Posterior cingulate gyrus (tissue), 11 donors: ENCODE results near the gene PRKD1.
"Not testable (repeated sequence)": the region's sequence is repeated elsewhere in the genome, so short reads cannot be mapped to it uniquely, and the experiment has no call there.

Source experiments
- DNase-seq, 10 donors: peaks; one replicate each; pipeline versions ENCODE4 v3.0.0 to v3.0.0-alpha.2; 2020 to 2021; ENCODE audit warnings: mixed read lengths in 3 of 10
- intact Hi-C: fragments of 100-400 bp; cut with DNase I; formaldehyde crosslinking; loops from one replicate; pipeline ENCODE4 v1.15.1; 2023

The PRKD1 gene

GRCh38 chr14:29805415-29806123 is 122.1 kb downstream of the PRKD1 start:
- intact Hi-C loops: no loop called here
- no peak for DNase-seq

GRCh38 chr14:29804481-29805266 is 123.0 kb downstream of the PRKD1 start:
- intact Hi-C loops: no loop called here

GRCh38 chr14:29803045-29803444 is 124.6 kb downstream of the PRKD1 start:
- intact Hi-C loops: no loop called here
- DNase-seq: no peak

More at GRCh38 chr14:29804481-29805266, 123.0 kb downstream of the PRKD1 start:
- DNase-seq: no peak

GRCh38 chr14:29802211-29802610 is 125.4 kb downstream of the PRKD1 start:
- DNase-seq: no peak
- intact Hi-C loops: no loop called here

GRCh38 chr14:29800961-29801360 is 126.7 kb downstream of the PRKD1 start:
- intact Hi-C loops: loop anchor here (2.0 kb wide), 1 partner anchor 252 kb away; no protein-coding TSS in a partner anchor
- DNase-seq: no peak

GRCh38 chr14:29799464-29800095 is 128.1 kb downstream of the PRKD1 start:
- no peak for DNase-seq
- intact Hi-C loops: loop anchor here (2.0 kb wide), 1 partner anchor 251 kb away; no protein-coding TSS in a partner anchor

- intact Hi-C loops: no loop called here
- DNase-seq: no peak
These were observed 128.8 kb downstream of the PRKD1 start for GRCh38 chr14:29798811-29799210.

GRCh38 chr14:29798108-29798663 is 129.5 kb downstream of the PRKD1 start:
- intact Hi-C loops: no loop called here
- peak in 2 of 10 donors; percentile 42 to 67 for DNase-seq

- no peak for DNase-seq
- intact Hi-C loops: no loop called here
These were observed 130.8 kb downstream of the PRKD1 start for GRCh38 chr14:29796853-29797252.

GRCh38 chr14:29789475-29789874 is 138.2 kb downstream of the PRKD1 start:
- intact Hi-C loops: no loop called here
- DNase-seq: peak in 2 of 10 donors; percentile 56 to 70

- intact Hi-C loops: no loop called here
- no peak for DNase-seq
These were observed 139.6 kb downstream of the PRKD1 start for GRCh38 chr14:29788093-29788492.

GRCh38 chr14:29783556-29783955 is 144.1 kb downstream of the PRKD1 start:
- intact Hi-C loops: no loop called here
- DNase-seq: no peak

- DNase-seq: no peak
- intact Hi-C loops: no loop called here
These were observed 145.6 kb downstream of the PRKD1 start for GRCh38 chr14:29782041-29782440.

- intact Hi-C loops, DNase-seq: not testable (repeated sequence)
These were observed 150.5 kb downstream of the PRKD1 start for GRCh38 chr14:29777142-29777541.

GRCh38 chr14:29773990-29774389 is 153.7 kb downstream of the PRKD1 start:
- DNase-seq: no peak
- intact Hi-C loops: no loop called here

GRCh38 chr14:29763342-29763858 is 164.2 kb downstream of the PRKD1 start:
- no peak for DNase-seq
- intact Hi-C loops: no loop called here

GRCh38 chr14:29759521-29760340 is 167.9 kb downstream of the PRKD1 start:
- intact Hi-C loops: no loop called here
- DNase-seq: no peak

GRCh38 chr14:29757711-29758233 is 169.9 kb downstream of the PRKD1 start:
- intact Hi-C loops: no loop called here
- DNase-seq: no peak

- intact Hi-C loops: no loop called here
- no peak for DNase-seq
These were observed 170.4 kb downstream of the PRKD1 start for GRCh38 chr14:29757188-29757680.

- intact Hi-C loops: no loop called here
- DNase-seq: no peak
These were observed 171.6 kb downstream of the PRKD1 start for GRCh38 chr14:29756019-29756385.
